SK-N-DZ (cell line): ENCODE results near the gene IQCF5. TPM values are rescaled to one million over a fixed set of nuclear protein-coding genes. Genes with fewer than 3 reads are reported as not detected.
"Not testable (repeated sequence)": the region's sequence is repeated elsewhere in the genome, so short reads cannot be mapped to it uniquely, and the experiment has no call there.

Experiments used
- DNase-seq: peaks from one replicate; pipeline ENCODE4 v3.0.0-alpha.2; 2015; ENCODE audit warnings: low spot score
- polyA plus RNA-seq, 2 experiments: library from polyadenylated mRNA; depleted of rRNA; stranded (reverse); fragments of >200 nt; gene quantifications; 2 replicates each; pipeline ENCODE4 v1.2.3, GENCODE V29; 2014

Gene IQCF5
- not detected in 2 replicates for polyA plus RNA-seq (2014; cell fraction: cytosol; rRNA removed)
- not detected in 2 replicates for polyA plus RNA-seq (2014; cell fraction: nucleus; rRNA removed)

DNA sequence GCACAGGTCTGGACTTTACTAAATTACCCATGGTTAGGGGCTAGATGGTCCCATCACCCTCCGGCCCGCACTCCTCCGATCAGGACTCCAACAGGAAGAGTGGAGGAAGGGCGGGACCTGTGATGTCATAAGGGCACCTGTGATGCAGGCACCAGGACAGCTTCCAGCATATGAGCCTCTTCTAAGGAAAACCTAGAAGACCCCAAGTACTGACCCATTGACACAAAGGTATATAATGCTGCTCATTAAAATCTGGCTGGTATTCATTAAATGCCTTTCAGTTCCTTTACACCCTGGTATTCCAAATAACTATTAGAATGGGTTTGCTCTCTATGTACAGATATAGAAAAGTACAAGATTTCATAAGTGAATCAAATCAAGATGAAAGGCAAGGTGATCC is at the start of gene IQCF5:
TSS of gene IQCF5 (minus strand) at position 101 of the 400 bp plus-strand sequence. CDS start at position 31, 70 bp downstream.
- DNase-seq: no peak

DNA sequence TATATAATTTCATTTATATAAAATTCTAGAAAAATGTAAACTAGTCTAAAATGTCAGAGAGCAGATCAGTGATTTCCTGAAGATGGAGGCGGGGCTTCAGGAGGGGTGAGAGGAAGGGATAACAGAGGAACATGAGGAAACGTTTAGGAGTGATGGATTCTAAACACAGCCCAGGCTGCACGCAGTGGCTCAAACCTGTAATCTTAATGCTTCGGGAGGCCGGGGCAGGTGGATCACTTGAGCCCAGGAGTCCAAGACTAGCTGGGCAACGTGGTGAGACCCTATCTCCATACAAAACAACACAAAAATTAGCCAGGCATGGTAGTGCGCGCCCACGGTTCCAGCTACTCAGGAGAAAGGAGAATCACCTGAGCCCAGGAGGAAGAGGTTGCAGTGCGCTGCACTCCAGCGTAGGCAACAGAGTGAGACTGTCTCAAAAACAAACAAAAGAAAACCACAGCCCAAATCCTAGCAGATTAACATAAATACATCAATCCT is 45.7 kb upstream of the IQCF5 start:
- no peak for DNase-seq

DNA sequence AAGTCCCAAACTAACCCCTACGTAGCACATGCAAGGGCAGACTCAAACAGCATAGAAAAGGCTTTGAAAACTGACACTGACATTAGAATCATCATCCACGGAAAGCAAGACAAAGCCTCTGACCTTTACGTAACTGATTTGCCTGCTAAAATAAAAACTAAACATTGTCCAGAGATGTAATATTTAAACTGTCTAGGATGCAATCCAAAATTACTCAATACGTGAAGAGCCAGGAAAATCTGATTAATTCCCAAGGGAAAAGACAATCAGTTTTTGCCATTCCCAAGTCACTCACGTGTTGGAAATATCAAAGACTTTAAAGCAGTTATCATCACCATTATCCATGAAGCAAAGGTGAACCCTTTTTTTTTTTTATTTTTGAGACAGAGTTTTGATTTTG is 41.0 kb upstream of the IQCF5 start:
- DNase-seq: no peak

DNA sequence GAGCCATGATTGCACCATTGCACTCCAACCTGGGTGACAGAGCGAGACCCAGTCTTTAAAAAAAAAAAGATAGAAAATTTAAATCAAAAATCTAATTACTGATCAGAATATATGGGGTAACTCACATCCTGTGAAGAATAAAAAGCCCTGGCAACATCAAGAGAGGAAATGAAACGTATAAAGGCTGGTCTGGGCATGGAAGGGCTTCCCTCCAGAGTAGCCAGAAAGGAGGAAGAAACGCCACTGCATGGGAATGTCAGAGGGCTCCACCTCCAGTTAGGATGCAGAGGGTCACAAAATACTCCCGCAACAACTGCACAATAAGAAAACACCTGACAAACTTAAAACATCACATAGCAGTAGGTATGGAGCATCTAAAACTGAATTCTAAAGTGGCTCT is 32.6 kb upstream of the IQCF5 start:
- DNase-seq: no peak

DNA sequence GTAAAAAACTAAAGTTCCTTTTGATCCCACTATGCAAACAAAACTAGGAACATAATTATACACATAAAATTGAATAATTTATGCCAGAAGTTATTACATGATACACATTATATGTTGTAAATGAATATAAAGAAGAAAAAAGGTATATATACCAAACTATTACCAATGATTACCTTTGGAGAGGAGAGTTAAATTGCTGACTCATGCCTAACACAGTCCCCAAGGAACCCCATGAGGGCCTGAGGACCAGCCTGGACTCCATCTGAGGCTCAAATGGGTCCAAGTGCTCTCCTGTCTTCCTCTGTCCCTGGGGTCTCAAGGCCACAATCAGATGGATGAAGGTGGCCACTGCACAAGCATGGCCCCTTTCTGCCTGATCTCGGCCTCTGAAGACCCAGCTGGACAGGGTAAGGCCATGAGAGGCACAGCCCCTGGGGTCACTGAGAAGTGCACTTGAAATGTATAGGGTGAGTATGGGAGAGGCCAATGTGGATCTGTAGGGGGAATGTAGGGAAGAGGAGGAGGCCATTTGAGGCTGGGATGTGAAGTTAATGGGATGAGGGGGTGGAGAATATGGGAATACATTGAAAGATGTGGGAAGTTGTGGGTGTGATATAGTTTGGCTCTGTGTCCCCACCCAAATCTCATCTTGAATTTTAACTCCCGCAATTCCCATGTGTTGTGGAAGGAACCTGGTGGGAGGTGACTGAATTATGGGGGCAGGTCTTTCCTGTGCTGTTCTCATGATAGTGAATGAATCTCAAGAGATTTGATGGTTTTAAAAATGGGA is 28.8 kb upstream of the IQCF5 start:
- no peak for DNase-seq

DNA sequence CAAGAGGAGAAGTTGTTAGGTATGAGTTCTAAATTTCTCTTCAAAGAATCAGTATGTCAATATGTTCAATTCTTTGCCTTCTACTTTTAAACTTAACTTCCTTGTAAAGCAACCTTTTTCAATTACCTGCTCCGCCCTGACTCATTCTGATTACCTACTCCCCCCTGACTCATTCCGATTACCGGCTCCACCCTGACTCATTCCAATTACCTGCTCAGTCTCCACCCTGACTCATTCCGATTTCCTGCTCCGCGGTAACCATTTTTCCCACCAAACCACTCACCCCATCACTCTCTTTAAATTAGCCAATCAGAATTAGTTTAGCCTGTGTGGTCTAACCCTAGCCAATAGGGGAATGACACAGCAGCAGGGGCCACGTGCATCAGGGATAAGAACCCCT is 27.0 kb upstream of the IQCF5 start:
- DNase-seq: not testable (repeated sequence)

DNA sequence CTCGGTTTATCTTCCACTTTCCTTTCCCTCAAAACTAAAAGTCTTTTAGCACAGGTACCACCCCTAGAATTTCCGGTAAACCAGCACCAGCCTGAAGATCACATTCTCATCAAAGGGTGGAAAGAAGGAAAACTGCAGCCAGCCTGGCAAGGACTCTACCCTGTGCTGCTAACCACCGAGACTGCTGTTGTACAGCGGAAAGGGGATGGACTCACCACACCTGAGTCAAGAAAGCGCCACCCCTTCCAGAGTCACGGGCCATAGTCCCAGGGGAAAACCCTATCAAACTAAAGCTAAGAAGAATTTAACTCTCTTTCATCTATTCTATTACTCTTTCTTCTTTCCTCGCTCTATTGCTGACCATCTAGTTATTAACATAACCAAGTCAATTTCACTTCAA is 24.6 kb upstream of the IQCF5 start:
- DNase-seq: not testable (repeated sequence)

DNA sequence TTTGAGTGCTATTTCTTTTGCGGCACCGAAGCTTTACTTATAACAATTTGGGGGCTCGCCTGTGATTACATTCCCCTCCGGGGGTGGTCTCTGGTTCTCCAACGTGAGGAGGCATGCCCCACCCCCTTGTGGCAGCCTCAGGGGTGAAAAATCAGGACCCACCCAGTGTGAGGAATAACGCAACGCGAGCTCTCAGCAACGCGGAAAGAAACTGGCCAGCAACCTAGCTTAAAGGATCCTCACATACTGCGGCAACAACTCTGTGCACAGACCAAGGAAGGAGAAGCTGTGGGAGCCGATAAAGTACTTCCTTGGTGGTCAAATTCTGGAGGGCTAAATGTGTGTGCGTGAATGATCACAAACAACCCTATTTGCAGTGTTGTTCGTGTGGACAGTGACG is 22.0 kb upstream of the IQCF5 start:
- DNase-seq: no peak

DNA sequence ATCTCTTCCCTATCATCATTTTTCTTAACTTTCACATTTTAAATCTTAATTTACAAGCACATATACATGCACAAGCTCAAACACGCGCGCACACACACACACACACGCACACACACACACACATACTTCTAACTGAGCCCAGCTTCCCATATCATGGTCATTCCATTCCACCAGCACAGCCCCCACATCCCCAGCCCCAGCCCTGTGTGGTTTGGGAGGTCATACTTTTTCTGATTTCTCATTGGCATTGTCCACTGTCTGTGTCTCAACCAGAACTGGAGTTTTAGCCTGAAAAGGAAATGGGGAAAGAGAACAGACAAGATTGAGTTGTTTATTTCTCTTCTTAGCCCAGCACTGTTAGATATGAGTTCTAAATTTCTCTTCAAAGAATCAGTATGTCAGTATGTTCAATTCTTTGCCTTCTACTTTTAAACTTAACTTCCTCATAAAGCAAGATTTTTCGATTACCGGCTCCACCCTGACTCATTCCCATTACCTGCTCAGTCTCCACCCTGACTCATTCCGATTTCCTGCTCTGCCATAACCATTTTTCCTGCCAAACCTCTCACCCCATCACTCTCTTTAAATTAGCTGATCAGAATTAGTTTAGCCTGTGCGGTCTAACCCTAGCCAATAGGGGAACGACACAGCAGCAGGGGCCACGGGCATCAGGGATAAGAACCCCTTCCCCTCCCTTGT is 21.4 kb upstream of the IQCF5 start:
- no peak for DNase-seq

DNA sequence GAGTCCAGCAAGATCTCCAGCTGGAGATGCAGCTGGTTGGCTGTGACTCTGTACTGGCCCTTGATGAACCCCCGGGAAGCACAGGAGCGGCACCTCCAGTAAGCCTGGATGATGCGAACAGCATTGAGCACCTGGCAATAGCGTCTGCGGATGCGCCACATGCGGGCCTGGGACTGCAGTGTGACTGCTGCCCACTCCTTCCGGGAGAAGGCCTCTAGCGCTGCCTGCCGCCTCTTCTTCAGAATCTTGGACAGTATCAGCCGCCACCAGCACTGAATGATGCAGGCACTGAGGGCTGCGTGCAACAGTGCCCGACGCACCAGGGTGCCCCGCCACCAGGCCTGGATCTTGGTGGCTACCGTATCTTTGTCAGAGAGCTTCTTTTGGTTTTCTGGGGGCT is 19.5 kb upstream of the IQCF5 start:
- no peak for DNase-seq

DNA sequence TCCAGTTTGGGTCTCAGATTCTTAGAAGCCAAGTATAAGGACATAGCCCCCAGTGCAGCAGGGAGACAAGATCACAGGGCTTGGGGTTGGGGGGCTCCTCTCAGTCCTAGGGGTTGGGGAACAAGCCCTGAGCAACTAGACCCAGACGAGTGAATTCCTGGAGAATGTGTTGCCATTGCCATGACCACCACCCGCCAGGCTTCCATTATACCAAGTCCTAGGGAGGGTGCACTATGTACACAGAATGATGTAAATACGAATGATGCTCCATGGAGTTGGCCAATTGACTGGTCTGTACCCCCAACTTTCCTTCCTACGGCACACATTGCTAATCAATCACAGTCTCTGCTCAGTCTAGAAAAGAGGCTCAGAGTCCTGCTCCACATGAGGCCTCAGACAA is 19.0 kb upstream of the IQCF5 start:
- DNase-seq: no peak

DNA sequence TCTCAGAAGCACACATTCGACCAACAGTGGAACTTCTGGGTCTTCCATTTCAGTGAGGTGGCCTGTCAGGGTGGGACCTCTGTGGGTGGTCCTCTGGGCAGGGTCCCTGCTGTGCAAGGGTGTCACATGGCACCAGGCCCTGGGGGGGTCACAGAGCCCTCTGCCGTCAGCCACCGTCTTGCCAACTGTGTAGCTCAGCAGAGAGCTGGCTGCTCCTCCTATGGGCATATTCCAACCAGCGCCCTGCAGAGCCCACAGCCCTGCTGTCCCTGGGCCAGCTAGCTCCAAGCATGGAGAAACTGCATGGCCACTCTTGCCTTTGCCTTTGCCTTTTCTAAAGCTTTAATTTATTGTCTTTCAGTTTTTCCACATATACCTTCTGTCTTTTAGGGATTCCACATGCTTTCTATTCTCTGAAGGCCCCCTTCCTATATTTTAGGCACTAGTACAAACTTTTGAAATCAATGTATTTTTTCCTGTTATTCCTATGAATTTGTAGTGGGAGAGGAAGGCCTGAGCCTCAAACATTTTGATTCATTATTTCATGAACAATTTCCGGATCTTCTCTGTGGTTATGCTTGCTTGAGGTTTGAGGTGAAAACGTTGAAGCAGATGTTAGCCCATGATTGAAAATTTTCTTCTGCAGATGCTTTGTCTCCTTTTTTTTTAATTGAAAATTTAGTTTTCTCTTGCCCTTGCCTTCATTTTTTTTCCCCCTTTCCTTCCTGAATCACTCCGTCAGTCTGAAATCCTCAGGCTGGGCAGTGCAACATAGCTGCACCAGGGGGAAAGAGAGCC is 16.0 kb upstream of the IQCF5 start:
- no peak for DNase-seq

DNA sequence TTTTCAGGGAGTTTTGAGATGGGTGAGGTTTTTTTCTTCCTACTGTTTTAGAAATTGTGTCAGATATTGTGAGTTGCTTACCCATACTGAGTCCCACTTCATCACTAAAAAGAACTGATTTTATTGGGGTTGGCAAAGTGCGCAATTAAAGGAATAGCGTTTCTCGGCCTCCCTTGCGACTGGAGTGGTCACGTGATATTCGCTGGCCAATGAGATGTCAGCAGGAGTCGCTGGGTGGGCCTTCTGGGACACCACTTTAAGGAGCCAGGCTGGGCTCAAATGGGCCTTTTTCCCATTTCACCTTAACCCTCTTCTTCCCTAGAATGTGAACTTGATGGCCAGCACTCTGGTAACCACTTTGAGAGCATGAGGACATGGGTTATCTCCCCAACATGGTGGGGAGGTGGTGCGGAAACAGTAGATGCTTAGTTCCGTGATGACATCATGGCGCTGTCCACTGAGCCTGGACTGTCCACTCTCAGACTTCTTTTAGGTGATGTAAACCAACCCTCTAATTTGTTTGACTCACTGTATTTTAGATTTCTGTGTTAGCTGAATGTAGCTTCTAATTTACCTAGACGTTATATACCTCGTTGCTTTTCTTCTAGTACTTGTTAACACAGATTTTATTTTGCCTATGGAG is 13.2 kb upstream of the IQCF5 start:
- DNase-seq: no peak

DNA sequence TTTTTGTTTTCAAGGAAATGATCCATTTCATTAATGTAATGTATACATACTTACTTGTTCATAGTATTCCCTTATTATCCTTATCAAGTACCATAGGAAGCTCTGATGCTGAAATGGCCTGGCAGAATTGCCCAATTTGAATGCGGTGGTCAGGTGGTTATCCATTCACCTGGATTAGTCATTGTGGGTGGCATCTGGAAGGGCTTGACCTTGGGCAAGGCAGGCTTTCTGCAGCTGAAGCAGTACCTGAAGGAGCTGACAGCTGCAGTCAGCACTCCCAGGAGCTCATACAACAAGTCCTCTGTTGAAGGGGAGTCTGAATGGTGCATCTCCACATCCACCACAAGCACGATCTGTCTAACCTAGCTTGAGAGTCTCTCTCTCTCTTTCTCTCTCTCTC is 12.2 kb upstream of the IQCF5 start:
- no peak for DNase-seq

DNA sequence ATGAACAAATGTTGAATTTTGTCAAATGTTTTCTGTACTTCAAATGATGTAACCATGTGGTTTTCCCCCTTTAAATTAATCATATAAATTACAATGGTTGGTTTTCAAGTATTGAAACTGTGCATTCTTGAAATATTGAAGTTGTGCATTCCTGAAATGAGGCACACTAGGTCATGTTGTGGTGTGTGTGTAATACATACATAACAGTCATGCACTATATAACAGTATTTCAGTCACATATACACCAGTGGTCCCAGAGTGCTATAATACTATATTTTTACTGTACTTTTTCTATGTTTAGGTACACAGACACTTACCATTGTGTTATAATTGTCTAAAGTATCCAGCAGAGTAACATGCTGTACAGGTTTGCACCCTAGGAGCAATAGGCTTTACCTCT is 11.0 kb upstream of the IQCF5 start:
- no peak for DNase-seq

DNA sequence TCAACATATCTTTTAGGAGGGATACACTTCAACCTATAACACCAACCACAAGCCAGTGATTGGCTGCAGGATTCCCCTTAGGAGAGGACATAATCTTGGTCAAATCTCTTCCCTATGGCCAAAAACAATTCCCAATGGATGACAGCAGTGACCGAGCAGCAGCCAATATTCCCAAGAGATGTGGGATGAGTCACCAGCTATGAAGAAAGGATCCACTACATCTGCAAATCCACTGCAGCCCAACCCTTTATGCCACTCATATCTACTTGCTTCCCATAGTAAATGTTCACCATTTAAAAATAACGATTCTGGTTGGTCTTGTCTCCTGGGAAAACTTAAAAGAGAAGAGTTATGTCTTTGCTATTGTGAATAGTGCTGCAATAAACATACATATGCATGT is 4.5 kb upstream of the IQCF5 start:
- DNase-seq: no peak

DNA sequence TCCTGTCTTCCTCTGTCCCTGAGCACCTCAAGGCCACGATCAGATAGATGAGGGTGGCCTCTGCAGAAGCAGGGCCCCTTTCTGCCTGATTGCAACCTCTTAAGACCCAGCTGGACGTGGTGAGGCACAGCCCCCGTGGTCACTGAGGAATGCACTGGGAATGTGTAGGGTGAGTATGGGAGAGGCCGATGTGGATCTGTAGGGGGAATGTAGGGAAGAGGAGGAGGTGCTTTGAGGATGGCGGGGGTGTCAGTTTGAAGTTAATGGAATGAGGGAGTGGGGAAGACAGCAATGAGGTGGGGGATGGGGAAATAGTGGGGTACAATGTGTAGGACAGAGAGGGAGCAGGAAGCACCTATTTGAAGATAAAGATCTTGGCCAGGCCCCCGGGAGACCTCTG is 785 bp upstream of the IQCF5 start:
- no peak for DNase-seq

DNA sequence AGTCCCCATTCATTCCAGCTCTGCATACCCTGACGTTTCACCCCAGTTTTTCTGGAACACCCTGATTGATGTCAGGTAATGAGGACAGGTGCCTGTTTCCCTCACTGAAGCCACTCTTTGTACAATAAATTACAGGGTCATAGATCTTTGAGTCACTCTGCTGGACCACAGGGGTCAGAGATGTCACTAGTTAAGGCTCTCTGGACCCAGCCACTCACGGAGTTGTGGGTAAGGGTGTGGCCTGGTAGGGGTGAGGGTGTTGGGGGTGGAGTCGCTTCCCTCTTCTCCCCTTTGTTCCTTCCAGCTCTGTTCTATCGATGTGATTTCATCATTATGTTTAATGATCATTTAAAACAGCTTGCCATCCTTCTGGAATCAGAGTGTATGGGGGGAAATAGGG is 512 bp downstream of the IQCF5 start:
- DNase-seq: no peak

DNA sequence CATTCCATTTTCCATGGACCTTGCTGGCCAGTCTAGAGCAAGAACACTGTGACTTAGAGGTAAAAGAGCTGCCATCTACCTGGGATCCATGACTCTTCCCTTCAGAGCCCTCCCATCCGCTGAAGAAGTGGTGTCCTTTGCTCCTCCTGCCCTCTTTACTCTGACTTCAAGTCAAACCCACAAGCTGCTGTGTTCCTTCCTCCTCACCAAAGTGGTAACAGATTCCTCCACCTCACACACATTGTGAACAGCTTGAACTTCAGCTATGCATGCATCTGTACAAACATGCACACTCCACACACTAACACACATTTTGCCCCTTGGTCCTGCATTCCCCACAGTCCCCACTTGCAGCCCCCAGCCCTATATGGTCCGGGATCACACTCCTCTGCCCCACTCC is 990 bp downstream of the IQCF5 start:
- no peak for DNase-seq

DNA sequence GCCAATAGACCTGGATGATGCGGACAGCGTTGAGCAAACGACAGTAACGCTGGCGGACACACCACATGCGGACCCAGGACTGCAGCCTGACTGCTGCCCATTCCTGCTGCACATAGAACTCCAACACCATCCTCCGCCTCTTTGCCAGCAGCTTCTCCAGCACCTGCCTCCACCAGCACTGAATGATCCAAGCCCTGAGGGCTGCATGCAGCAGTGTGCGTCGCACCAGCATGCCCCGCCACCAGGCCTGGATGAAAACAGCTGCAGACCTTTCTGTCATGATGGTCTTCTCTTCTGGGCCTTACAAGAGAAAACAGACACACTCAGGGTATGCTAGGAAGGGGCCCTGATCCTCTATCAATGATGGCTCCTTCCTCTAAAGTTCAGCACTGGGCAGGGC is 1.5 kb downstream of the IQCF5 start:
- no peak for DNase-seq

DNA sequence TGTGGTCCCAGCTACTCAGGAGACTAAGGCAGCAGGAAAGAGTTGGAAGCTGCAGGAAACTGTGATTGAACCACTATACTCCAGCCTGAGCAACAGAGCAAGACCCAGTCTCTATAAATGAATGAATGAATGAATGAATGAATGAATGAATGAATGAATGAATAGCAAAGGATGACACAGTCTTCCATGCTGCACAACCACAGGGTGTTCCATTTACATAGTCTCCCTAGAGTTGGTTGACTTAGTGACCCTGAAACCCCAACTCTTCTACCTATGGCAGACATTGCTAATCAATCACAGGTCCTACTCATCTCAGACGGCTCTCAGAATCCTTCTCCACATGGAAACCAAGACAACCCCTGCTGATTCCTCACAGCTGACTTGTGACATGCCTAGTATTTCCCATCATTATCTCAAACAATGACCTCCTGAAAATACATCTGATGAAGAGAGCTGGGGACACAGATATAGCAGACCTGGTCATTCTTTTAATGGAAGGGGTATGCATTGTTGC is 2.1 kb downstream of the IQCF5 start:
- no peak for DNase-seq
